Endothelial cell of umbilical vein (primary cell): ENCODE measurements around the gene MSMB. TPM values are rescaled to one million over a fixed set of nuclear protein-coding genes. Genes with fewer than 3 reads are reported as not detected.

Source experiments
- BruUV-seq: library from RNA; stranded (reverse); fragments of 400-500 nt; replicated peaks from 2 replicates; lab custom pipeline; 2021; lab: Mats Ljungman, UMichigan
- CTCF ChIA-PET: fragments of 300-600, 350-600 bp; sonication (Branson Sonifier 250); formaldehyde crosslinking; loops from one replicate; lab custom pipeline; 2021; ENCODE audit warnings: antibody characterized with exemption, inconsistent platforms; lab: Charles Lee
- POLR2A ChIA-PET: fragments of 300-600, 350-600 bp; sonication (Branson Sonifier 250); formaldehyde crosslinking; loops from one replicate; lab custom pipeline; 2021; ENCODE audit warnings: antibody characterized with exemption, inconsistent platforms; lab: Charles Lee
- DNase-seq: peaks from one replicate; pipeline ENCODE4 v3.0.0-alpha.2; 2011; ENCODE audit warnings: low read depth, low spot score
- FAIRE-seq: peaks from 2 replicates; lab custom pipeline; 2011; peaks lifted over from hg19 to GRCh38; lab: Jason Lieb, UNC
- H2AFZ ChIP-seq: 2 replicates; pipeline ENCODE4 v1.6.0; 2012; ENCODE audit warnings: low read depth, low read length, control low read depth, inconsistent platforms
- H3K27ac ChIP-seq: 2 replicates; pipeline ENCODE4 v1.5.1; 2011; ENCODE audit warnings: low read depth, mild to moderate bottlenecking, control low read depth, low read length, moderate library complexity; ENCODE audit not compliant: insufficient read depth
- H3K27me3 ChIP-seq, 2 experiments: 2 replicates each; pipeline versions ENCODE4 v1.6.0 to v1.6.1; 2011; ENCODE audit warnings: low read length in 2 of 2, mixed read lengths in 1 of 2; ENCODE audit not compliant: control insufficient read depth in 2 of 2, insufficient read depth in 2 of 2
- H3K36me3 ChIP-seq, 2 experiments: 2 replicates in 1 of 2; 3 replicates in 1 of 2; pipeline ENCODE4 v1.5.1; 2011; ENCODE audit warnings: low read length in 2 of 2, mild to moderate bottlenecking in 1 of 2, moderate library complexity in 1 of 2; ENCODE audit not compliant: control insufficient read depth in 2 of 2, insufficient read depth in 2 of 2; ENCODE audit errors: extremely low read depth in 1 of 2
- H3K4me1 ChIP-seq: 3 replicates; pipeline ENCODE4 v1.5.1; 2011; ENCODE audit warnings: mild to moderate bottlenecking, low read length; ENCODE audit not compliant: control insufficient read depth, insufficient read depth; ENCODE audit errors: extremely low read depth
- H3K4me2 ChIP-seq: 2 replicates; pipeline ENCODE4 v1.6.1; 2011; ENCODE audit warnings: low read length, control low read depth, mixed read lengths; ENCODE audit not compliant: insufficient read depth
- H3K4me3 ChIP-seq, 3 experiments: fragments of 200-600 bp in 1 of 3; sonication (generic), shearing (Covaris generic) in 1 of 3; replicated peaks in 1 of 3; 2 replicates each; pipeline ENCODE4 v1.5.1; 2011 to 2016; ENCODE audit warnings: control low read depth in 3 of 3, low read length in 3 of 3, mild to moderate bottlenecking in 2 of 3, inconsistent platforms in 1 of 3, low read depth in 1 of 3, moderate library complexity in 1 of 3; ENCODE audit not compliant: insufficient read depth in 1 of 3
- H3K79me2 ChIP-seq: 2 replicates; pipeline ENCODE4 v1.6.0; 2012; ENCODE audit warnings: low read length, inconsistent platforms; ENCODE audit not compliant: control insufficient read depth, insufficient read depth
- H3K9ac ChIP-seq: replicated peaks from 2 replicates; pipeline ENCODE3; 2011; ENCODE audit warnings: low read length, control low read depth; ENCODE audit not compliant: insufficient read depth; ENCODE audit errors: extremely low read depth
- H3K9me1 ChIP-seq: replicated peaks from 3 replicates; pipeline ENCODE4 v1.6.0; 2011; ENCODE audit warnings: mild to moderate bottlenecking, low read length; ENCODE audit not compliant: control insufficient read depth, insufficient read depth; ENCODE audit errors: extremely low read depth
- H3K9me3 ChIP-seq: replicated peaks from 2 replicates; pipeline ENCODE4 v1.5.1; 2012; ENCODE audit warnings: low read length, inconsistent platforms; ENCODE audit not compliant: control insufficient read depth, insufficient read depth
- H4K20me1 ChIP-seq: replicated peaks from 2 replicates; pipeline ENCODE3; 2011; ENCODE audit warnings: mild to moderate bottlenecking, low read length; ENCODE audit not compliant: control insufficient read depth, insufficient read depth; ENCODE audit errors: extremely low read depth
- EZH2 ChIP-seq: IDR thresholded peaks from 2 replicates; pipeline ENCODE4 v1.6.1; 2012; ENCODE audit warnings: borderline replicate concordance, low read depth, mild to moderate bottlenecking, moderate library complexity, low read length, inconsistent platforms; ENCODE audit not compliant: severe bottlenecking
- FOS ChIP-seq: IDR thresholded peaks from 2 replicates; pipeline ENCODE4 v1.6.1; 2011; ENCODE audit warnings: mild to moderate bottlenecking, low read length, moderate library complexity, borderline replicate concordance; ENCODE audit not compliant: insufficient read depth
- GATA2 ChIP-seq: IDR thresholded peaks from 2 replicates; pipeline ENCODE4 v1.7.0; 2011; ENCODE audit warnings: low read depth, mild to moderate bottlenecking, moderate library complexity, mixed read lengths, low read length; ENCODE audit not compliant: insufficient read length, insufficient read depth
- JUN ChIP-seq: IDR thresholded peaks from 2 replicates; pipeline ENCODE4 v1.6.1; 2011; ENCODE audit warnings: borderline replicate concordance, low read depth; ENCODE audit not compliant: insufficient read length, insufficient read depth
- MYC ChIP-seq: IDR thresholded peaks from one replicate; pipeline ENCODE4 v1.6.1; 2011; ENCODE audit warnings: mild to moderate bottlenecking, low read depth, low read length
- POLR2A ChIP-seq: IDR thresholded peaks from 2 replicates; pipeline ENCODE4 v1.6.1; 2012; ENCODE audit warnings: low read depth, mild to moderate bottlenecking, control low read depth, low read length
- POLR2AphosphoS5 ChIP-seq: IDR thresholded peaks from 2 replicates; pipeline ENCODE4 v1.6.1; 2012; ENCODE audit warnings: low read depth, mild to moderate bottlenecking, control low read depth, low read length, moderate library complexity; ENCODE audit not compliant: insufficient read depth
- dilution Hi-C: fragments of 300-500 bp; cut with MboI; formaldehyde crosslinking; loops from one replicate; pipeline ENCODE4 v1.15.0; 2019; ENCODE audit warnings: low sequenced_read_pairs; ENCODE audit not compliant: extremely low pct_ligation_motif_present
- intact Hi-C: fragments of 100-400 bp; cut with micrococcal nuclease; formaldehyde crosslinking; loops from one replicate; pipeline ENCODE4 v1.10.0; 2022
- polyA plus RNA-seq, 4 experiments: library from polyadenylated mRNA; depleted of rRNA in 3 of 4; stranded (reverse) in 3 of 4; unstranded in 1 of 4; fragments of >200 nt; gene quantifications; 2 replicates each; pipeline versions ENCODE4 v1.2.1 to v1.2.3, GENCODE V29; 2011 to 2012; ENCODE audit warnings: missing spikeins in 1 of 4
- total RNA-seq: library from RNA; stranded (reverse); gene quantifications from 2 replicates; pipeline ENCODE4 v1.2.3, GENCODE V29; 2021
- TF ChIP-seq, protein P1 (sequence below), 2 donors: IDR thresholded peaks; 1 replicate in 1 of 2; 2 replicates in 1 of 2; pipeline ENCODE4 v1.5.1; 2011; ENCODE audit warnings: low read length in 2 of 2, mild to moderate bottlenecking in 2 of 2, moderate library complexity in 2 of 2, control low read depth in 1 of 2, inconsistent platforms in 1 of 2, low read depth in 1 of 2; ENCODE audit not compliant: insufficient read depth in 1 of 2; ENCODE audit errors: extremely low read depth in 1 of 2
- TF ChIP-seq, protein P2 (sequence below): IDR thresholded peaks from 2 replicates; pipeline ENCODE4 v1.6.1; 2011; ENCODE audit not compliant: insufficient read depth, insufficient read length

Gene MSMB
- total and polyA plus RNA-seq, 2 donors (not counting 3 experiments of a cell fraction or from before 2014, with no cell fraction given) = not detected

- ChIA-PET CTCF (no interaction called here), POLR2A (no interaction called here)
- no peak for DNase-seq
- Histone ChIP-seq H3K9ac (no peak overlapping the region), H3K36me3 (no peaks in the 10 kb centered on the region), H3K27me3 (no peaks in the 10 kb centered on the region), H3K79me2 (no peaks in the 10 kb centered on the region), H3K4me1 (peaks cover 12% of the 10 kb centered on the region), H3K4me3 (no peak overlapping the region), H3K4me2 (no peak overlapping the region), H4K20me1 (no peaks in the 10 kb centered on the region), H3K27ac (no peak overlapping the region), H2AFZ (no peak overlapping the region), H3K9me3 (no peaks in the 10 kb centered on the region), H3K9me1 (no peaks in the 10 kb centered on the region)
- intact Hi-C loops (no loop called here), dilution Hi-C loops (no loop called here)
- no peak for TF ChIP-seq GATA2
- no peak for TF ChIP-seq EZH2
- TF ChIP-seq POLR2A = no peak
- no peak for TF ChIP-seq JUN
- TF ChIP-seq, protein P1, sequence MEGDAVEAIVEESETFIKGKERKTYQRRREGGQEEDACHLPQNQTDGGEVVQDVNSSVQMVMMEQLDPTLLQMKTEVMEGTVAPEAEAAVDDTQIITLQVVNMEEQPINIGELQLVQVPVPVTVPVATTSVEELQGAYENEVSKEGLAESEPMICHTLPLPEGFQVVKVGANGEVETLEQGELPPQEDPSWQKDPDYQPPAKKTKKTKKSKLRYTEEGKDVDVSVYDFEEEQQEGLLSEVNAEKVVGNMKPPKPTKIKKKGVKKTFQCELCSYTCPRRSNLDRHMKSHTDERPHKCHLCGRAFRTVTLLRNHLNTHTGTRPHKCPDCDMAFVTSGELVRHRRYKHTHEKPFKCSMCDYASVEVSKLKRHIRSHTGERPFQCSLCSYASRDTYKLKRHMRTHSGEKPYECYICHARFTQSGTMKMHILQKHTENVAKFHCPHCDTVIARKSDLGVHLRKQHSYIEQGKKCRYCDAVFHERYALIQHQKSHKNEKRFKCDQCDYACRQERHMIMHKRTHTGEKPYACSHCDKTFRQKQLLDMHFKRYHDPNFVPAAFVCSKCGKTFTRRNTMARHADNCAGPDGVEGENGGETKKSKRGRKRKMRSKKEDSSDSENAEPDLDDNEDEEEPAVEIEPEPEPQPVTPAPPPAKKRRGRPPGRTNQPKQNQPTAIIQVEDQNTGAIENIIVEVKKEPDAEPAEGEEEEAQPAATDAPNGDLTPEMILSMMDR (IDR thresholded peaks at IDR 0.05; ENCODE audit: extremely low read depth in 1 of 2, insufficient read depth in 1 of 2, low read depth in 1 of 2, low read length in 2 of 2) = no peak
- no peak for TF ChIP-seq POLR2AphosphoS5
- no peak for TF ChIP-seq MYC
- no peak for TF ChIP-seq FOS
- TF ChIP-seq, protein P2, sequence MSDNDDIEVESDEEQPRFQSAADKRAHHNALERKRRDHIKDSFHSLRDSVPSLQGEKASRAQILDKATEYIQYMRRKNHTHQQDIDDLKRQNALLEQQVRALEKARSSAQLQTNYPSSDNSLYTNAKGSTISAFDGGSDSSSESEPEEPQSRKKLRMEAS = no peak
- BruUV-seq = no TSS peak
- no peak for FAIRE-seq
Measured at GRCh38 chr10:46094931-46095750, 49.1 kb upstream of the MSMB start.
